ENCODE results near the gene CHI3L1.

GRCh38 chr1:203168991-203169390, 17.5 kb downstream of the CHI3L1 start:
- TF ChIP-seq CTCF (IDR thresholded peaks at IDR 0.05) (no peak), EZH2 (IDR thresholded peaks at IDR 0.05; ENCODE audit: borderline replicate concordance, insufficient read depth, low read depth, low read length, poor library complexity, severe bottlenecking) (no peak)

Measured in B cell (primary cell).